T-helper 1 cell treated with Interleukin-12 subunit alpha and Interleukin-12 subunit beta and Interleukin-4 antibody, amounts not matched to agents 30 μg/mL and 1 μg/mL, for 36 hours (primary cell): ENCODE measurements around the gene MTA2.
"Not testable (repeated sequence)": the region's sequence is repeated elsewhere in the genome, so short reads cannot be mapped to it uniquely, and the experiment has no call there.

Experiments used
- H3K27ac Mint-ChIP-seq: one replicate; pipeline ENCODE4 v1.8.0; 2021; ENCODE audit warnings: mild to moderate bottlenecking, mixed read lengths
- H3K27me3 Mint-ChIP-seq: one replicate; pipeline ENCODE4 v1.8.0; 2021; ENCODE audit warnings: low read depth, mixed read lengths
- H3K36me3 Mint-ChIP-seq: one replicate; pipeline ENCODE4 v1.8.0; 2021; ENCODE audit warnings: low read depth, mixed read lengths
- H3K4me1 Mint-ChIP-seq: one replicate; pipeline ENCODE4 v1.8.0; 2021; ENCODE audit warnings: low read depth, mixed read lengths
- H3K4me3 Mint-ChIP-seq: one replicate; pipeline ENCODE4 v1.8.0; 2021; ENCODE audit warnings: mild to moderate bottlenecking, moderate library complexity, mixed read lengths
- H3K9me3 Mint-ChIP-seq: one replicate; pipeline ENCODE4 v1.8.0; 2021; ENCODE audit warnings: mixed read lengths

The MTA2 gene

GRCh38 chr11:62572431-62572830 lies 29.2 kb downstream of the MTA2 start:
- H3K27me3 Mint-ChIP-seq = no peaks in the 10 kb centered on the region
- peaks cover 44% of the 10 kb centered on the region for H3K4me1 Mint-ChIP-seq
- peak overlapping the region; percentile 100 for H3K4me3 Mint-ChIP-seq
- peak overlapping the region; percentile 92 for H3K27ac Mint-ChIP-seq
- H3K36me3 Mint-ChIP-seq = peaks cover 50% of the 10 kb centered on the region
- H3K9me3 Mint-ChIP-seq = no peaks in the 10 kb centered on the region

DNA sequence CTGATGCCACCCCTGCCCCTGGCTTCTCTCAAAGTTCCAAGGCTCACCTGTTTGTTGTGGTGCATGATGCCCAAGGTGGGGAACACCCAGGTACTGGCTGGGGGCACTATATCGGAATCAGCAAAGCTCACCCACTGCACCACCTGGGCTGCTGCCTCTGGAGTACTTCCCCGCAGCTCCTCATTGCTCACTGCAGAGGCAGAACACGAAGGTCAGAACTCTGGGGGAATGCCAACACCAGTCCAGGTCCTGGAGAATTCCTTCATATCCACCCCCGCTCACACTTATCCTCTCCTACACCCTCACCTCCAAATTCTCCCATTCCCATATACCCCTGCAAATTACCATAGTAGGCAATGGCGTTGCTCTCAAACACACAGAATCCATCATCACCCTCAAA lies 30.2 kb downstream of the MTA2 start:
- Mint-ChIP-seq H3K36me3 (peaks cover 53% of the 10 kb centered on the region), H3K4me3 (peak overlapping the region; percentile 100), H3K4me1 (peaks cover 51% of the 10 kb centered on the region), H3K27ac (peak overlapping the region; percentile 27)
- not testable (repeated sequence) for H3K27me3 Mint-ChIP-seq, H3K9me3 Mint-ChIP-seq

- not testable (repeated sequence) for H3K9me3 Mint-ChIP-seq, H3K27me3 Mint-ChIP-seq
- Mint-ChIP-seq H3K27ac (peak overlapping the region; percentile 32), H3K4me1 (peaks cover 52% of the 10 kb centered on the region), H3K4me3 (peak overlapping the region; percentile 52), H3K36me3 (peaks cover 54% of the 10 kb centered on the region)
Measured at GRCh38 chr11:62570903-62571302, 30.8 kb downstream of the MTA2 start.

- Mint-ChIP-seq H3K36me3 (peaks cover 60% of the 10 kb centered on the region), H3K9me3 (no peaks in the 10 kb centered on the region), H3K4me3 (no peak overlapping the region), H3K27me3 (no peaks in the 10 kb centered on the region), H3K27ac (no peak overlapping the region), H3K4me1 (peaks cover 46% of the 10 kb centered on the region)
Measured at GRCh38 chr11:62569611-62570010, 32.1 kb downstream of the MTA2 start.

DNA sequence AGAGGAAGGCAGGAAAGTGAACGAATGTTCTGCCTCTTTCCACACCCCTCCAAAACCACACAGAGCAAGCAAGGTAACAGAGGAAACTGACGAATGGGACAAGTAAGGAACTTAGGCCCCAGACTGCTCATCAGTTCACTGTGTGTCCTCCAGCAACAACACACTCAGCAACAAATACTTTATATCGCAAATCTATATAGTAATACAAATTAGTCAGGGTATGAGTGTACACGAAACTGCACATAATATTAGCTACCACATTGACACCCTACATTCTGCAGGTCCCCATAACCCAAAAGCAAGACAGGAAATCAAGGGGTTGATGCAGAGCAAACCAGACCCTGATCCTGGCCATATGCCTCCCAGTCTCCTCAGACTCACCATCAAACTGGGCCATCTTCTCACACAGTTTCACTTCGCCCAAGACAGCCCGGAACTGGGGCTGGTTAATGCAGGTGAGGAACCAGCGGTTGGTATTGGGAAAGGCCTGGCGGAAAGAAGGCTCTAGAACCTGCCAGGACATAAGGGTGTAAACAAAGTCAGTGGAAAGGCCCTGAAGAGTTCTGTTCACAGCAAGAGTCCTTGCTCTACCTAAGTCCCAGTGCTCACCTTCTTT lies 34.5 kb downstream of the MTA2 start:
- Mint-ChIP-seq H3K9me3 (no peaks in the 10 kb centered on the region), H3K36me3 (peaks cover 58% of the 10 kb centered on the region), H3K27ac (peak overlapping the region; percentile 19), H3K27me3 (no peaks in the 10 kb centered on the region), H3K4me3 (no peak overlapping the region), H3K4me1 (peaks cover 39% of the 10 kb centered on the region)

GRCh38 chr11:62566247-62566646 lies 35.4 kb downstream of the MTA2 start:
- H3K27ac Mint-ChIP-seq = no peak overlapping the region
- H3K4me1 Mint-ChIP-seq = peaks cover 36% of the 10 kb centered on the region
- H3K27me3 Mint-ChIP-seq = no peaks in the 10 kb centered on the region
- no peaks in the 10 kb centered on the region for H3K9me3 Mint-ChIP-seq
- peaks cover 55% of the 10 kb centered on the region for H3K36me3 Mint-ChIP-seq
- H3K4me3 Mint-ChIP-seq = no peak overlapping the region

DNA sequence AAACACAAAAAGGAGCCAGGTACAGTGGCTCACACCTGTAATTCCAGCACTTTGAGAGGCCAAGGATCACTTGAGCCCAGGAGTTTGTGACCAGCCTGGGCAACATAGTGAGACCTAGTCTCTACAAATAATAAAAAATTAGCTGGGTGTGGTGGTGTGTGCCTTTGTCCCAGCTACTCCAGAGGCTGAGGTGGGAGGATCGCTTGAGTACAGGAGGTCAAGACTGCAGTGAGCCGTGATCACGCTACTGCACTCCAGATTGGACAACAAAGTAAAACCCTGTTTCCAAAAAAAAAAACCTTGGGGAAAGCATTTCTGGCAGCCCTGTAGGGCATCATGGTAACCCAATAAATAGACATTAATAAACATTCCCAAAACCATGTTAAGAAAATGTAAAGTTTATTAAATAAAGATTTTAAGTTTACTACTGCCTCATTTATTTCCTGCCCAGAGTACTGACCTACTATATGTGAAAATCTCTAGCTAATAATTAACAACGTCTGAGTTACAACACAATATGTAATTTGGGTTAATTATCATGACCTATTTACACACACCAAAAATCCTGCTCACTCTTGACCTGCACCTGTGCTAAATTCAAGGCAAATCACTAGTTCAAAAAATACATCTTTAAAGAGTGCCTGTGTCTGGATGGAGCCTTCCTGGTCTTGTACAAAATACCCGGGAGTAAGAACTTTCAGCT lies 36.4 kb downstream of the MTA2 start:
- Mint-ChIP-seq H3K4me3 (no peak overlapping the region), H3K27me3 (no peaks in the 10 kb centered on the region), H3K27ac (peak overlapping the region; percentile 14), H3K36me3 (peaks cover 55% of the 10 kb centered on the region), H3K4me1 (peaks cover 40% of the 10 kb centered on the region), H3K9me3 (no peaks in the 10 kb centered on the region)

DNA sequence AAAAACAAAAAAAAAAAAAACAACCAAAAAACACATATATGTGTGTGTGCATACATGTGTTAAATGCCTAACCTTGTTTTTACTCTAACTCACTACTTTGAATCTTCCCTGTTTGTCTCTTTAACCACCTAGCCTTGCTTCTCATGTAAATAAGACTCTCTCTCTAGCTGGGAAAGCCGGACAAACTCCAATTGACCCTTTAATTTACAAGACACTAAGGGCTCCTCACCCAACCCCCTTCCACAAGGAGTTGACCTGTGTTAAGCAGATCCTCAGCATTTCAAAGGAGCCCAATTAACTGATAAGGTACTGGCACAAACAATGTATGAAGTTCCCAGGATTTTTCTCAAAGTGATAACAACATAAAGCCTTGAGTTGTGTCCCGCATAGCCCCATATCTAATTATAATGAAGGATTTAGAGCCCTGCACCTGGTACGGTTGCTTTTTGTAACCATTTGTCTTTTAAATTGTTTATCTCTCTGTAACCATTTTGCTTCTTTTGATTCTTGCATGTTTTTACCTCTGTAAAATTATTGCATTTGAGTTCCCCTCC lies 39.9 kb downstream of the MTA2 start:
- not testable (repeated sequence) for H3K4me3 Mint-ChIP-seq, H3K9me3 Mint-ChIP-seq, H3K27me3 Mint-ChIP-seq
- peak overlapping the region; percentile 67 for H3K27ac Mint-ChIP-seq
- peaks cover 48% of the 10 kb centered on the region for H3K4me1 Mint-ChIP-seq
- H3K36me3 Mint-ChIP-seq = peaks cover 55% of the 10 kb centered on the region

DNA sequence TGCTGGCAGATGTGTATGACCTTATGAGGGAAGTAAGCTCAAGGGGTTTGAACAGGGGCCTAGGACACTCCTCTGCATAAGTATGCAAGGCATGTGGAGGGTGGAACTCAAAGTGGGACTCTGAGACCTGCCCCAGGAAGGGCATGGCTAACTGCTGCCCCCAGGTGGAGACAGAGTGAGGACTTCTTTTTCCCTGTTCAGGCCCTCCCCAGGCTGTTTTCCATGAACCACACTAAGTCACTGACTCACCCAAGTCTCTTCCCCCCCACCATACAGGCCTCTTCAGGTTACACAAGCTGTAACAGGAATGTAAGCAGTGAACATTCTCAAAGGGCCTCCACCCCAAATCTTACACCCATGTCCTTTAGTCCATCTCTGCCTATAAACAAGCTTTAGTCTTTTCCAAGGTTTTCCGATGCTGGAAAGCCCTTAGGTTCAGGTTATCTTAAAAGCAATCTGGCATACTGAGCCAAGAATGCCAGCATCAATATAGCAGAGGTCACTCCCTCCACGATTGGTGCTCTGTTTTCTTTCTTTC lies 41.0 kb downstream of the MTA2 start:
- Mint-ChIP-seq H3K27me3 (no peaks in the 10 kb centered on the region), H3K4me1 (peaks cover 53% of the 10 kb centered on the region), H3K9me3 (no peaks in the 10 kb centered on the region), H3K36me3 (peaks cover 46% of the 10 kb centered on the region), H3K27ac (peak overlapping the region; percentile 18), H3K4me3 (no peak overlapping the region)

DNA sequence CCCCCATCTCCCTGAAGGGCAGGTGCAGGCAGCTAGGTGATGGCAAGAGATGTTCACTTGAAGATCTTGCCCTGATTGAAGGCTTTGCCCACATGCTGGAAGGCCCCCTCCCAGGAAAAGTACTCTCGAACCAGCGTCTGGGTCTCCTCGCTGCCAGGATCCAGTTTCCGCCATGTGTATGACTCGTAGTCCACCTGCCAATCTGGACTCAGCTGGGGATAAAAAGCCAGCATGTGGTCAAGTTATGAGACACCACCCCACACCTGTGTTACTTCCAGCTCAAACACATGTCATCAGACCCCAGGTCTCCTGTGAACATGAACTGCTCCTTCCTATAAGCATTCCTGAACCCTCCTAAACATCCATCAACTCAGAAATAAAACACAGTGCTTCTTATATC lies 42.0 kb downstream of the MTA2 start:
- Mint-ChIP-seq H3K27ac (peak overlapping the region; percentile 80), H3K4me1 (peaks cover 59% of the 10 kb centered on the region), H3K36me3 (peaks cover 44% of the 10 kb centered on the region), H3K4me3 (peak overlapping the region; percentile 35)
- H3K9me3 Mint-ChIP-seq, H3K27me3 Mint-ChIP-seq: not testable (repeated sequence)

- Mint-ChIP-seq H3K27me3 (no peaks in the 10 kb centered on the region), H3K4me1 (peaks cover 64% of the 10 kb centered on the region), H3K9me3 (no peaks in the 10 kb centered on the region), H3K4me3 (peak overlapping the region; percentile 35), H3K36me3 (peaks cover 44% of the 10 kb centered on the region), H3K27ac (peak overlapping the region; percentile 80)
Measured at GRCh38 chr11:62559204-62559603, 42.5 kb downstream of the MTA2 start.

DNA sequence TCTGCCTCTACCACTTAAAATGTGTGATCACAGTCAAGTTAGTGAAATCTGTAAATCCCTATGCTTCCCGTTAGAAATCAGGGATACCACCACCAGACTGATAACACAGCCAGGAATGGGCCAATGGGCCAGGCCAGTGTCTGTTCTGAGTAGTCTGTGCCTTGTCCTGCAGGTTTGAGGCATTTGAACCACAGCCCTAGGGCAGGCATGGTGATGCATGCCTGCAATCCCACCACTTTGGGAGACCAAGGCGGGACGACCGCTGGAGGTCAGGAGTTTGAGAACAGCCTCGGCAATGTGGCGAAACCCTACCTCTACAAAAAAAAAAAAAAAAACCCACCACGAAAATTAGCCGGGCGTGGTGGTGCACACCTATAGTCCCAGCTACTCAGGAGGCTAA lies 43.0 kb downstream of the MTA2 start:
- Mint-ChIP-seq H3K4me1 (peaks cover 66% of the 10 kb centered on the region), H3K9me3 (no peaks in the 10 kb centered on the region), H3K27ac (peak overlapping the region; percentile 49), H3K4me3 (no peak overlapping the region), H3K27me3 (no peaks in the 10 kb centered on the region), H3K36me3 (peaks cover 41% of the 10 kb centered on the region)

DNA sequence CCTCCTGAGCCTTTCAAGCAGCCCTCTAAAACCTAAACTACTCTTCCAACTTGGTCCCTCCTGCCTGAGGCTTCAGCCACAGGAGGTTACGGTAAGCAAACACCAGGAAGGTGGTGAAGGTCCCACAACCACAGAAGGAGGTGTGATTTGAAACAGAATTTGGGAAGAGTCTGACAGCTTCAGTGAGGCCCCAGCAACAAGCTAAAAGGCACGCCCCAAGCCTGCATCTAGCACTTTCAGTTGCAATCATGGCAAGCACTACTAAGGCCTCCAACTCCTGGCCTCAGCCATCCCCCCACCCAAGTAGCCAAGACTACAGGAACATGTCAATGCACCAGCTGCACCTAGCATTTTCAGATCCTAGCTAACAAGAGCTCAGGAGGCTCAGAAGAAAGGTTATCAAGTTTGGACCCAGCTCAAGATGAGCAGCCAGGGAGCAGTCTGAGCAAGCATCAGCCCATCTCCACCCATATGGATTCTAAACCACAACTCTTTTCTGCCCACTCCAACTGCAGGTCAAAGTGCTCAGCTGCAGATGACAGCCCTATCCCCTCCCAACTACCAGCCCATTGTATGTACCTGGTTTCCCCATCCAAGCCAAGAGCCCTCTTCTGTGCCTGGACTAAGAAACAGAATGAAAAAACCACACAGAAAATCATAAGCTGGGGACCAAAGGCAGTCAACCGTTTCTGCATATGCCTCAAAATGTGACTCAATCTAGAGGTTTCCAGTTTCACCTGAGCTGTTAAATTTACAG lies 44.6 kb downstream of the MTA2 start:
- Mint-ChIP-seq H3K4me1 (peaks cover 77% of the 10 kb centered on the region), H3K27me3 (no peaks in the 10 kb centered on the region), H3K36me3 (peaks cover 32% of the 10 kb centered on the region), H3K27ac (peak overlapping the region; percentile 99), H3K4me3 (peak overlapping the region; percentile 83), H3K9me3 (no peaks in the 10 kb centered on the region)

GRCh38 chr11:62556108-62556874 lies 45.4 kb downstream of the MTA2 start:
- H3K27ac Mint-ChIP-seq = peak overlapping the region; percentile 99
- peaks cover 27% of the 10 kb centered on the region for H3K36me3 Mint-ChIP-seq
- peak overlapping the region; percentile 83 for H3K4me3 Mint-ChIP-seq
- no peaks in the 10 kb centered on the region for H3K27me3 Mint-ChIP-seq
- H3K4me1 Mint-ChIP-seq = peaks cover 81% of the 10 kb centered on the region
- no peaks in the 10 kb centered on the region for H3K9me3 Mint-ChIP-seq
